AG09319 (cell line): ENCODE results near the gene FEM1B.

ENCODE experiments used
- DNase-seq: peaks from one replicate; pipeline ENCODE4 v3.0.0-alpha.2; 2010; ENCODE audit warnings: low read depth; ENCODE audit errors: extremely low read depth
- TF ChIP-seq, protein P1 (sequence below): IDR thresholded peaks from 2 replicates; pipeline ENCODE4 v1.5.1; 2011; ENCODE audit warnings: low read depth, mild to moderate bottlenecking, inconsistent platforms, low read length, moderate library complexity

FEM1B gene

GRCh38 chr15:68336516-68336915 lies 59.0 kb downstream of the FEM1B start:
- TF ChIP-seq, protein P1, sequence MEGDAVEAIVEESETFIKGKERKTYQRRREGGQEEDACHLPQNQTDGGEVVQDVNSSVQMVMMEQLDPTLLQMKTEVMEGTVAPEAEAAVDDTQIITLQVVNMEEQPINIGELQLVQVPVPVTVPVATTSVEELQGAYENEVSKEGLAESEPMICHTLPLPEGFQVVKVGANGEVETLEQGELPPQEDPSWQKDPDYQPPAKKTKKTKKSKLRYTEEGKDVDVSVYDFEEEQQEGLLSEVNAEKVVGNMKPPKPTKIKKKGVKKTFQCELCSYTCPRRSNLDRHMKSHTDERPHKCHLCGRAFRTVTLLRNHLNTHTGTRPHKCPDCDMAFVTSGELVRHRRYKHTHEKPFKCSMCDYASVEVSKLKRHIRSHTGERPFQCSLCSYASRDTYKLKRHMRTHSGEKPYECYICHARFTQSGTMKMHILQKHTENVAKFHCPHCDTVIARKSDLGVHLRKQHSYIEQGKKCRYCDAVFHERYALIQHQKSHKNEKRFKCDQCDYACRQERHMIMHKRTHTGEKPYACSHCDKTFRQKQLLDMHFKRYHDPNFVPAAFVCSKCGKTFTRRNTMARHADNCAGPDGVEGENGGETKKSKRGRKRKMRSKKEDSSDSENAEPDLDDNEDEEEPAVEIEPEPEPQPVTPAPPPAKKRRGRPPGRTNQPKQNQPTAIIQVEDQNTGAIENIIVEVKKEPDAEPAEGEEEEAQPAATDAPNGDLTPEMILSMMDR, result no peak
- DNase-seq, result no peak

DNA sequence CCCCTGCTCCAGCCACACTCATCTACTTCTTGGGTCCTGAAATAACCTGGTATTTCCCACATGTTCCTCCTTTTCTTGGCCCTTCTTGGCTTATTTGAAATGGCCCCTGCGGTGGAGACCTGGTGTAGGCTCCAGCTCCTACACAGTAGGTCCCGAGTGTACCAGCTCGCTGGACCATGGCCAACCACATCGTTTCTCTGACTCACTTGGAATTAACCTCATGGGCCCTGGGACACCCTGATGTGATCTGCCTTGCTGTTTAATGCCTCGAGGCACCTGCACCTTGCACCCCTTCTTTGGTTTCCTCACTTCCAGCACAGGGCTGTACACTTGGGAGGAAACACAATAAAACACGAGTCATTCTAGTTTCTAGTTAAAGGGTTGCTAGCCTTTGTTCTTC lies 60.3 kb downstream of the FEM1B start:
- TF ChIP-seq, protein P1, result no peak
- no peak for DNase-seq

DNA sequence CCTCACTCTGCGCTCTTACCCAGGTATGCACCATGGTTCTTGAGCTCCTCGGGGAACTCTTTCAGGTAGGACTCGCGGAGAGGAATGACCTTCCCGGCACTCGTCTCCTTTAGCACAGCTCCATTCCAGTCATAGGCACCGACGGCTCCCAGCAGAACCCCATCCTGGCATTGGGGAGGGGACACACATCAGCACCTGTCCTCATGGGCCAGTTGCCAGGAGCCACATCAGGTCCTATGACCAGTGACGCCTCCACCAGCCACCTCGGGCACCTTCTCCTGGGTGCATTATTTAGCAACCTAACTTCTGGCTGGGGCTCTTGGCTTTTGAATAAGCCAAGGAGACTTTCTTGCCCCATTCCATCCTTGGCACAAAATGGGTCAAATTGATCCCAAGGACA lies 61.9 kb downstream of the FEM1B start:
- DNase-seq, result no peak
- TF ChIP-seq, protein P1, result no peak

- TF ChIP-seq, protein P1, result no peak
- no peak for DNase-seq
These were observed 63.5 kb downstream of the FEM1B start for GRCh38 chr15:68340726-68341671.

GRCh38 chr15:68341760-68342725 lies 64.5 kb downstream of the FEM1B start:
- DNase-seq, result no peak
- TF ChIP-seq, protein P1, result no peak

DNA sequence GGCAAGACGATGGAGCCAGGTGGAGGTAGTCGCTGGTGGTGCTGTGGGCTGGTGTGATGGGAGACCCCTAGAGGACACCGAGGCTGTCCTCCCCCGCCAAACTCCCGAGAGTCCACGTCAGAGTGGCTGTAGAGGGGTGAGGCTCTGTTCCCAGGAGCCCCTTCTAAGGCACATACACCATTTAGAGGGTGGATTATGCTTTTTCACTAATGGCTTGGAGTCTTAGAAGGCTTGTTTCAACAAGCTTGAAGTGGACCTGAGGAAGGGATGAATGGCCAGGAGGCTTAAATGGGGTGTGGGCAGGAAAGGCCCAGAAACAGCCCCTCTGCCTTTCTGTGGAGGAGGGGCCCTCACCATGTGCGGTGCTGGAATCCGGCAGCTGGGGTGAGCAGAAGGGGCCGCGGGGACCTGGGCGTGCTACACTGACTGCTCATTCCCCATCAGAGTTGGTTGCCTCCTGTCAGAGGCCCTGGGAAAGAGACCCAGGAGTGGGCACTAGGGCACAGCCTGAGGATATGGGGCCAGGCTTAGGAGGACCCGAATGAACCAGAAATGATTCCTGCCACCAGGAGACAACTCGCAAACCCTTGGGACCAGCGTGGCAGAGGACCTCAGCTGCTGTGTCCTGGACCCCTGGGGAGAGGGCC lies 66.2 kb downstream of the FEM1B start:
- no peak for DNase-seq
- TF ChIP-seq, protein P1, result no peak
